Uterus (tissue), 4 donors: ENCODE data around the gene CELSR1. TPM values are rescaled to one million over a fixed set of nuclear protein-coding genes. Genes with fewer than 3 reads are reported as not detected.

Experiments
- DNase-seq, 2 donors: peaks; one replicate each; pipeline ENCODE4 v3.0.0-alpha.2; 2019 to 2020
- H3K27ac ChIP-seq, 2 donors: fragments of 200-600 bp; sonication (generic); 1 replicate in 1 of 2; 2 replicates in 1 of 2; pipeline ENCODE4 v1.5.1; 2016 to 2018
- H3K27me3 ChIP-seq, 2 donors: fragments of 200-600 bp; sonication (generic); one replicate each; pipeline ENCODE4 v1.5.1; 2018 to 2019; ENCODE audit warnings: control low read depth in 1 of 2
- H3K36me3 ChIP-seq, 2 donors: fragments of 200-600 bp; sonication (generic); one replicate each; pipeline ENCODE4 v1.5.1; 2019; ENCODE audit warnings: control low read depth in 1 of 2
- H3K4me1 ChIP-seq, 2 donors: fragments of 200-600 bp; sonication (generic); one replicate each; pipeline ENCODE4 v1.5.1; 2018 to 2019; ENCODE audit warnings: control low read depth in 1 of 2
- H3K4me3 ChIP-seq, 2 donors: fragments of 200-600 bp; sonication (generic); 1 replicate in 1 of 2; 2 replicates in 1 of 2; pipeline ENCODE4 v1.5.1; 2018 to 2019; ENCODE audit warnings: mild to moderate bottlenecking in 1 of 2
- H3K9me3 ChIP-seq, 2 donors: fragments of 200-600 bp; sonication (generic); one replicate each; pipeline ENCODE4 v1.5.1; 2019; ENCODE audit warnings: control low read depth in 1 of 2
- POLR2A ChIP-seq, 2 donors: fragments of 450-650 bp; IDR thresholded peaks; one replicate each; pipeline ENCODE4 v1.6.1; 2016; ENCODE audit warnings: antibody characterized with exemption in 2 of 2, mild to moderate bottlenecking in 1 of 2, moderate library complexity in 1 of 2
- intact Hi-C: fragments of 100-400 bp; cut with DNase I; formaldehyde crosslinking; loops from one replicate; pipeline ENCODE4 v1.15.1; 2023; ENCODE audit warnings: low total_unique reads
- total RNA-seq, 4 donors: library from RNA; depleted of rRNA in 3 of 4; stranded (reverse); fragments of >200 nt in 3 of 4; gene quantifications; one replicate each; pipeline versions ENCODE4 v1.1.0 to v1.2.4, GENCODE V29; 2014 to 2023
- TF ChIP-seq, protein P1 (sequence below), 4 experiments: fragments of 200-600 bp in 2 of 4; fragments of 450-650 bp in 2 of 4; sonication (generic) in 2 of 4; IDR thresholded peaks; one replicate each; pipeline ENCODE4 v1.5.1; 2016 to 2019; ENCODE audit warnings: antibody characterized with exemption in 4 of 4, mild to moderate bottlenecking in 2 of 4, moderate library complexity in 1 of 4
- donor health status: DM: yes; HTN: yes; CAD: no.

Gene CELSR1
- total RNA-seq, 4 donors from 2014 or later = 1.5 to 15.8 (median 8.4) TPM

- TF ChIP-seq POLR2A (IDR thresholded peaks at IDR 0.05) = no peak
- TF ChIP-seq, protein P1, sequence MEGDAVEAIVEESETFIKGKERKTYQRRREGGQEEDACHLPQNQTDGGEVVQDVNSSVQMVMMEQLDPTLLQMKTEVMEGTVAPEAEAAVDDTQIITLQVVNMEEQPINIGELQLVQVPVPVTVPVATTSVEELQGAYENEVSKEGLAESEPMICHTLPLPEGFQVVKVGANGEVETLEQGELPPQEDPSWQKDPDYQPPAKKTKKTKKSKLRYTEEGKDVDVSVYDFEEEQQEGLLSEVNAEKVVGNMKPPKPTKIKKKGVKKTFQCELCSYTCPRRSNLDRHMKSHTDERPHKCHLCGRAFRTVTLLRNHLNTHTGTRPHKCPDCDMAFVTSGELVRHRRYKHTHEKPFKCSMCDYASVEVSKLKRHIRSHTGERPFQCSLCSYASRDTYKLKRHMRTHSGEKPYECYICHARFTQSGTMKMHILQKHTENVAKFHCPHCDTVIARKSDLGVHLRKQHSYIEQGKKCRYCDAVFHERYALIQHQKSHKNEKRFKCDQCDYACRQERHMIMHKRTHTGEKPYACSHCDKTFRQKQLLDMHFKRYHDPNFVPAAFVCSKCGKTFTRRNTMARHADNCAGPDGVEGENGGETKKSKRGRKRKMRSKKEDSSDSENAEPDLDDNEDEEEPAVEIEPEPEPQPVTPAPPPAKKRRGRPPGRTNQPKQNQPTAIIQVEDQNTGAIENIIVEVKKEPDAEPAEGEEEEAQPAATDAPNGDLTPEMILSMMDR (IDR thresholded peaks at IDR 0.05) = no peak
- intact Hi-C loops = loop anchor here (10.0 kb wide), 1 partner anchor 183 kb away; no protein-coding TSS in a partner anchor
- DNase-seq = no peak
- Histone ChIP-seq H3K9me3 (no peaks in the 10 kb centered on the region), H3K27me3 (no peaks in the 10 kb centered on the region), H3K4me1 (no peaks in the 10 kb centered on the region), H3K4me3 (no peak overlapping the region), H3K27ac (no peak overlapping the region), H3K36me3 (no peaks in the 10 kb centered on the region)
Measured at GRCh38 chr22:46361826-46362202, 175.6 kb downstream of the CELSR1 start.

DNA sequence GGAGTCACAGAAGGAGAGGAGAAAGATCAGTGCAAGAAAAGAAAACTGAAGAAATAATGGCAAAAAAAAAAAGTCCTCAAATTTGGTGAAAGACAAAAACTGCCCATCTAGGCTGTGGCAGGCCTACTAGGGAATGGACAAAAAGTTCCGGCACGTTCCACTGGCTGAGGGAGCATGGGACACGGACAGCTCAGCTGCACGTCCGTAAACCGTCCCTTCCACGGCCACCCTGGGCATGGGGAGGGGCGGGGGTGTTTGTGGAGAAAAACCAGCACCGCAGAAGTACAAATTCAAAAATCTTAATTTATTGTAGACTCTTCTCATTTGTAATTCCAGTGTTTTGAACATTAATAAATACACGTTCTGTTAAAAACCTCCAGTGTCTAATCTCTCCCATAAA lies 176.5 kb downstream of the CELSR1 start:
- TF ChIP-seq, protein P1 (IDR thresholded peaks at IDR 0.05) = no peak
- no peak for TF ChIP-seq POLR2A (IDR thresholded peaks at IDR 0.05)
- no peaks in the 10 kb centered on the region for H3K36me3 ChIP-seq
- H3K4me3 ChIP-seq = no peak overlapping the region
- H3K4me1 ChIP-seq = no peaks in the 10 kb centered on the region
- no peaks in the 10 kb centered on the region for H3K27me3 ChIP-seq
- H3K27ac ChIP-seq = no peak overlapping the region
- DNase-seq = no peak
- intact Hi-C loops = loop anchor here (10.0 kb wide), 1 partner anchor 184 kb away; no protein-coding TSS in a partner anchor
- no peaks in the 10 kb centered on the region for H3K9me3 ChIP-seq

DNA sequence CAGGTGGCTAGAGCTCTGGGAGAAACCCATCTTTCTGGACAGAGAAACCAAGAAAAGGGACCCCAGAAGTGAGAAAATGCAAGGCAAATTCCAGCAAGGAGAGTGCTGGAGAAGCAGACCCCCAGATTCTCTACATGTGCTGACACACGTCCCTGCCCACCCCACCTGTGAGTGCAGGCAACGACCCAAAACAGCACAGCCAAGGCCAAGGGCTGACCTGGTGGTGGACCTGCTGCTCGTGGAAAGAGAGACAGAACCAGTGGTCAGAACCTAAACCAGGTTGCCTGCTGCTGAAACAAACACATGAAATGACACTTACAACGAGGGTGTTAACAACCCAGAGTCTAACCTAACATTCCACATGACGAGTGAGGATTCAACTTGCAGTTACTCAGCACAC lies 177.3 kb downstream of the CELSR1 start:
- Histone ChIP-seq H3K9me3 (no peaks in the 10 kb centered on the region), H3K27ac (no peak overlapping the region), H3K4me1 (no peaks in the 10 kb centered on the region), H3K27me3 (no peaks in the 10 kb centered on the region), H3K36me3 (no peaks in the 10 kb centered on the region), H3K4me3 (no peak overlapping the region)
- intact Hi-C loops = loop anchor here (10.0 kb wide), 1 partner anchor 185 kb away; no protein-coding TSS in a partner anchor
- no peak for TF ChIP-seq POLR2A (IDR thresholded peaks at IDR 0.05)
- TF ChIP-seq, protein P1 (IDR thresholded peaks at IDR 0.05) = no peak
- no peak for DNase-seq

- intact Hi-C loops = no loop called here
- no peaks in the 10 kb centered on the region for H3K36me3 ChIP-seq
- TF ChIP-seq, protein P1 (IDR thresholded peaks at IDR 0.05) = no peak
- TF ChIP-seq POLR2A (IDR thresholded peaks at IDR 0.05) = no peak
Measured at GRCh38 chr22:46359362-46359761, 178.1 kb downstream of the CELSR1 start.

DNA sequence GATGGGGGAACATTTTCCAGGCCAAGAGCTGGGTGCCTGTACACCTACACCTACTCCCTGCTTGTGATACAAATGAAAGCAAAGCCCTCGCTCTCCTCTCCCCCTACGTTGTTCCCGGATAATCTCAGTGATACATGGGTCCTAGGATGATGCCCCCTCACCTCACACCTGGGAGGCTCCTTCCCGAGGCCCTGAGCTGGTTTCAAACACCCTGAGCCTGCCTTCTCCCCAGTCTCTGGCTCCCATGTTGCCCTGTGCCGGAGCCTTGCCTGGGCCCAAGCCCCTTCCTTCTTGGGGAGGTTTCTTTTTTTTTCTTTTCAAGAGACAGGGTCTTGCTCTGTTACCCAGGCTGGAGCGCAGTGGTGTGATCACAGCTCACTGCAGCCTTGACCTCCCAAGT lies 178.7 kb downstream of the CELSR1 start:
- no peaks in the 10 kb centered on the region for H3K36me3 ChIP-seq
- H3K9me3 ChIP-seq = no peaks in the 10 kb centered on the region
- intact Hi-C loops = no loop called here
- no peaks in the 10 kb centered on the region for H3K27me3 ChIP-seq
- no peak overlapping the region for H3K4me3 ChIP-seq
- DNase-seq = no peak
- no peak for TF ChIP-seq POLR2A (IDR thresholded peaks at IDR 0.05)
- TF ChIP-seq, protein P1 (IDR thresholded peaks at IDR 0.05) = no peak
- no peak overlapping the region for H3K27ac ChIP-seq
- H3K4me1 ChIP-seq = no peaks in the 10 kb centered on the region

More at GRCh38 chr22:46359362-46359761, 178.1 kb downstream of the CELSR1 start:
- Histone ChIP-seq H3K4me3 (no peak overlapping the region), H3K27ac (no peak overlapping the region), H3K9me3 (no peaks in the 10 kb centered on the region), H3K4me1 (no peaks in the 10 kb centered on the region), H3K27me3 (no peaks in the 10 kb centered on the region)
- DNase-seq = no peak
